ENCODE measurements around the gene OBSCN. TPM values are rescaled to one million over a fixed set of nuclear protein-coding genes. Genes with fewer than 3 reads are reported as not detected.
A peak's percentile ranks its signal among the peaks of the same experiment; 100 is the strongest.

Gene OBSCN
- total RNA-seq, 2 experiments from 2014 or later = 6.6 to 8.0 TPM

DNA sequence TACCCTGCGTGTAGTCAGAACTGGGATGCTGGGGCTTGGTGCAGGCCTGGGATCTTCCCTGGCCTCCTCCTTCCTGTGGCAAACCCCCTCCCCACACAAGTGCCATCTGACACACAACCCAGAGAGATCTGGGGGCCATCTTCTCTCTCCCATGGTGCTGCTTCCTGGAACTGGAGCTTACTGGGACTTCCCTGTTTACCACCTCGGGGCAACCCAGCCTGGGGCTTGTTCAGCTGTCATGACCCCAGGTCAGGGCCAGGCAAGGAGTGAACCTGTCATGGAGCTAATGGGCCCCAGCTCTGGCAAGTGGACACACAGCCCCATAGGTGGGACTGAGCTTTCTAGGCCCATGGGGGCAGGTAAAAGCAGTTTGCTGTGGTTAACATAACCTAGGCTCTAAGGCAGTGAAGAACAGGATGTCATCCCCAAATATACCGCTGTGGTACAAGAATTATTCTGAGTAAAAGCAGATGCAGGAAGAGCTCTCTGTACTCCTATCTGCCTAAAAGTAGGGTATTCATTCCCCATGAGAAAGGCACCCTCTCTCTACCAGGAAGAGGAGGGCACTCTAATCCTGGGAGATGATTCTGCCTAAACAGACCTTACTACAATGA, 196.4 kb downstream of the OBSCN start:
- ChIA-PET CTCF (interaction anchor here (0.5 to 1.9 kb wide), 5 partner anchors 27 to 273 kb away, joined by 3 to 7 read pairs (median 5); no protein-coding TSS in a partner anchor), POLR2A (interaction anchor here (0.7 to 5.6 kb wide), 8 partner anchors 14 to 264 kb away, joined by 3 to 90 read pairs (median 5); partner anchors contain the start of genes GUK1 and IBA57)
- peaks cover 70% of the 10 kb centered on the region for H3K4me1 Mint-ChIP-seq
- DNase-seq = no peak
- no peaks in the 10 kb centered on the region for H3K27me3 Mint-ChIP-seq
- H3K4me3 Mint-ChIP-seq = peak overlapping the region; percentile 85
- peak overlapping the region; percentile 90 for H3K27ac Mint-ChIP-seq
- H3K9me3 Mint-ChIP-seq = no peaks in the 10 kb centered on the region
- H3K36me3 Mint-ChIP-seq (ENCODE audit: low read depth) = peaks cover 61% of the 10 kb centered on the region

GRCh38 chr1:228405200-228405978, 197.5 kb downstream of the OBSCN start:
- DNase-seq = no peak
- ChIA-PET POLR2A (interaction anchor here (0.8 to 5.6 kb wide), 19 partner anchors 8 to 323 kb away, joined by 3 to 90 read pairs (median 5); partner anchors contain the start of genes ARF1, GUK1, IBA57 and RNF187), CTCF (interaction anchor here (1.0 to 1.9 kb wide), 8 partner anchors 8 to 275 kb away, joined by 3 to 8 read pairs (median 4); a partner anchor contains a TSS)
- no peaks in the 10 kb centered on the region for H3K27me3 Mint-ChIP-seq
- H3K27ac Mint-ChIP-seq = peak overlapping the region; percentile 90
- H3K4me3 Mint-ChIP-seq = peak overlapping the region; percentile 85
- H3K36me3 Mint-ChIP-seq (ENCODE audit: low read depth) = peaks cover 54% of the 10 kb centered on the region
- H3K9me3 Mint-ChIP-seq = no peaks in the 10 kb centered on the region
- H3K4me1 Mint-ChIP-seq = peaks cover 64% of the 10 kb centered on the region

GRCh38 chr1:228405979-228406228, 198.1 kb downstream of the OBSCN start:
- DNase-seq = no peak
- Mint-ChIP-seq H3K27me3 (no peaks in the 10 kb centered on the region), H3K27ac (peak overlapping the region; percentile 90), H3K4me1 (peaks cover 61% of the 10 kb centered on the region), H3K4me3 (peak overlapping the region; percentile 85), H3K36me3 (ENCODE audit: low read depth) (peaks cover 50% of the 10 kb centered on the region), H3K9me3 (no peaks in the 10 kb centered on the region)
- POLR2A ChIA-PET = interaction anchor here (0.8 to 5.6 kb wide), 18 partner anchors 8 to 323 kb away, joined by 3 to 90 read pairs (median 5); partner anchors contain the start of genes ARF1, IBA57 and RNF187
- CTCF ChIA-PET = interaction anchor here (1.0 to 1.9 kb wide), 6 partner anchors 8 to 95 kb away, joined by 3 to 8 read pairs (median 4); a partner anchor contains a TSS

DNA sequence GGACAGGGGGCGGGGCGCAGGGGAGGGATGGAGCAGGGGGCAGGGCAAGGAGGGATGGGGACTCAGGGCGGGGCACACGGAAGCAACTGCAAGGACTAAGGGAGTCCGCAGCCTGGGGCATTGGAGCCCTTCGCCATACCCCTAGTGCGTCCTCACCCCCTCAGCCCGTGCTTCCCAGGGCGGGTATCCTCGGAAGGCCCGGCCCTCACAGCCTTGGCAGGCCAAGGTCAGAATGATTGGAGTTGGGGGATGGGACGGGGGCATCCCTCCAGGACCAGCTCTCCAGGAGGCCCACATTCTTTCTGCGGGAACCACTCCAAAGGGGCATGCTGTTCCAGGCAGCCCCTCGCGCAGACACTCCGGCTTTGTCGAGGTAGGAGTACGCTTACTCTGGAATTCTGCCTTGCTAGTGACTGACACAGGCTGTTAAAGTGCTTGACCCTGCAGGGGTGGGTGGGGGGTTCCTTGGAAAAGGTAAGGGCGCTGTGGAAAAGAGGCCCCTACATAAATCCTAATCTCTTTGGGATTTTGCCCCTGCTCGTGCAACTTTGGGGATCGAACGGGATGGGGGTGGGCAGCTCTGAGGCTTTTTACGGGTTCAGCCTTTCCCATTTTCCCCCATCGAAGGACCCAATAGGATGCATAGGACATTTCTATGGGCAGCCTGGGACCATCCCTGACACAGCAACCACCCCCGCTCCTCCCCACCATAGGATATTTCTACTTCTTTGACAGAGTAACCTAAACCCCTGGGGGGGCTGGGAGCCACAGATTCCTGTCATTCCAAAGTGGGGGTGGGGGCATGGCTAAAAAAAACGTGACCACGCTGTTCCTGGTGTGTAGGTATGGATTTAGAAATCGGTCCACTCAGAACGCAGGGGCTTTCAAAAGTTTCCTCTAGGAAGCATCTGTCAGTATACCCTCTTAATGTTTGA, 199.5 kb downstream of the OBSCN start:
- Mint-ChIP-seq H3K36me3 (ENCODE audit: low read depth) (peaks cover 35% of the 10 kb centered on the region), H3K9me3 (no peaks in the 10 kb centered on the region), H3K4me1 (peaks cover 51% of the 10 kb centered on the region), H3K4me3 (peak overlapping the region; percentile 85), H3K27ac (peak overlapping the region; percentile 52), H3K27me3 (no peaks in the 10 kb centered on the region)
- ChIA-PET CTCF (interaction anchor here (0.6 to 1.9 kb wide), 7 partner anchors 10 to 132 kb away, joined by 3 to 8 read pairs (median 5); a partner anchor contains a TSS), POLR2A (interaction anchor here (0.6 to 5.6 kb wide), 13 partner anchors 8 to 385 kb away, joined by 3 to 90 read pairs (median 5); partner anchors contain the start of genes IBA57 and RNF187)
- no peak for DNase-seq

DNA sequence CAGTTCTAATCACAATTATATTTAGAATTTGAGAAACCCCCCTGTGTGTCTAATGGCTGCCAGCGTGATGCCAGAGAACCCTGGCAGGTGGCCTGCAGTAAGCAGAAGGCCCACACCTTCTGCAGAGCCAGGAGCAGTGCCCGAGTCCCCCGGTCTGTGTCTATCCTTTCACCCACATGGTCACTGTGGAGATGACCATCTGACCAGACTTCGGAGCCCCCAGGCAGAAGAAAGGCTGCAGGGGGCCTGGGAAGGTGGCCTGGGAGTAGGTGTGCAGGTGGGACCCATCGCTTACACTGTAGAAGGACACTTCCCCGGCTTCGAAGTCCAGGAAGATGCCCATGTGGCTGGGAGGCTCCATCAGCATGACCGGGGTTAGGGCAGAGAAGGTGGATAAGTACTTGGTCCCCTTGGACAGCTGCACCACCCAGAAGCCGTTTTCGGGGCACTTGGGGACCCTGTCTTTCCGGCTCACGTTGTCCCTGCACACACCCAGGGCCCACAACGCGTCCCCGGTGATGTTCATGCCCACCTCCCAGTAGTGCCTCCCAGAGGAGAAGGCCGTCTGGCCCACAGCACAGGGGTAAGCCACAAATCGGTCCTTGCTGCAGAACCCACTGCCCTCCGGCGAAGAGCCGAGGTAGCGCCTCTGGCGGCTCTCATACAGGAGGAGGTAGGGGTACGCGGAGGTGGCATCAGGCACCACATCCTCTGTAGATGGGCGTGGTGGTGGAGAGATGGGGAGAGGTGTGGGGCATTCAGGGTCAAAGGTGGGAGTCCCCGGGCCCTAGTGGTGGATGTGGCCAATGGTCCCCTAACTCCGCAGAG, 200.4 kb downstream of the OBSCN start:
- no peaks in the 10 kb centered on the region for H3K27me3 Mint-ChIP-seq
- H3K4me1 Mint-ChIP-seq = peaks cover 42% of the 10 kb centered on the region
- CTCF ChIA-PET = no interaction called here
- peak overlapping the region; percentile 85 for H3K4me3 Mint-ChIP-seq
- peaks cover 26% of the 10 kb centered on the region for H3K36me3 Mint-ChIP-seq (ENCODE audit: low read depth)
- no peak for DNase-seq
- no peak overlapping the region for H3K27ac Mint-ChIP-seq
- H3K9me3 Mint-ChIP-seq = no peaks in the 10 kb centered on the region
- POLR2A ChIA-PET = no interaction called here

DNA sequence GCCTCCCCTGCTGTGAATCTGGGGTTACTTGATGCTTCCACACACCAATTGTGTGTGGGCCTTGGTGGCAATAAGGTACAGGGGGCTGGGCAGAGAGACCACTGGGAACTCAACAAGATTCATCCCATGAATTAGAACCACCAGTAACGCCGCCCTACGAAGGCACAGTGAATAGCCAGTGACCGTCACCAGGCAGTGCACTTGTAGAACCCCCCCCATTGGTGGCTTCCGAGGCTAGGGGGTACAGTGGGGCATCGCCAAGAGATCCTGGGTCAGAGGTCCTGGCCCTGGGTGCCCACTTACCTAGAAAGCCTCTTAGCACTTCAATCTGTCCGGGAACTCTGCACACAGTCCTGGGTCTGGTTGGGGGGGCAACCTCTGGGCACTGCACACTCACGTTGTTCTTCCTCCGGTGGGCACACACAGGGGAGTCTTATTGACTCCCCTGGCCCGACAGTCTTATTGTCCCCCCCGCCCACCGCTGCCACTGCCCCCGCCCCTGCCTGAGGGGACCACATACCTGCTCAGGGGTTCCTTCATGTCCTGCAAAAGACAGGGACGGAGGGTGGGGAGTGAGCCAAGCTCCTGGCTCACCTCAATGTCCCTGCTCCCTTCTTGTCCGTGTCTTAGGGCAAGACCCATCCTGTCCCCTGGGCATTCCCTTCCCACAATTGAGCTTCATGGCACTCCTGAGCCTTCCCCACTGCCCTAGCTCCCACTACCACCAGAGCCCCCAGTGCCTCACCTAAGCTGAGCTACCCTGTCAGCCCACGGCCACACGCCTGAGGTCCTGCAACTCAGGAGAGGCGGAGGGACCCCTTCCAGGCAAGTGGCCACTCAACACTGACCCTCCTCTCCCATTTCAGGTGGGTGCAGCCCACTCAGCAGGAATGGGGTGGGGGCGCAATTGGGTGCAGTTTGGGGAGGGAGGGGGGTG, 201.3 kb downstream of the OBSCN start:
- Mint-ChIP-seq H3K9me3 (no peaks in the 10 kb centered on the region), H3K4me3 (peak overlapping the region; percentile 85), H3K36me3 (ENCODE audit: low read depth) (peaks cover 17% of the 10 kb centered on the region), H3K27me3 (no peaks in the 10 kb centered on the region), H3K27ac (no peak overlapping the region), H3K4me1 (peaks cover 36% of the 10 kb centered on the region)
- DNase-seq = no peak
- POLR2A ChIA-PET = no interaction called here
- CTCF ChIA-PET = no interaction called here

GRCh38 chr1:228410015-228410414, 202.2 kb downstream of the OBSCN start:
- Mint-ChIP-seq H3K27me3 (no peaks in the 10 kb centered on the region), H3K4me1 (peaks cover 27% of the 10 kb centered on the region), H3K4me3 (no peak overlapping the region), H3K36me3 (ENCODE audit: low read depth) (peaks cover 10% of the 10 kb centered on the region), H3K9me3 (no peaks in the 10 kb centered on the region), H3K27ac (no peak overlapping the region)
- CTCF ChIA-PET = no interaction called here
- POLR2A ChIA-PET = no interaction called here
- no peak for DNase-seq

DNA sequence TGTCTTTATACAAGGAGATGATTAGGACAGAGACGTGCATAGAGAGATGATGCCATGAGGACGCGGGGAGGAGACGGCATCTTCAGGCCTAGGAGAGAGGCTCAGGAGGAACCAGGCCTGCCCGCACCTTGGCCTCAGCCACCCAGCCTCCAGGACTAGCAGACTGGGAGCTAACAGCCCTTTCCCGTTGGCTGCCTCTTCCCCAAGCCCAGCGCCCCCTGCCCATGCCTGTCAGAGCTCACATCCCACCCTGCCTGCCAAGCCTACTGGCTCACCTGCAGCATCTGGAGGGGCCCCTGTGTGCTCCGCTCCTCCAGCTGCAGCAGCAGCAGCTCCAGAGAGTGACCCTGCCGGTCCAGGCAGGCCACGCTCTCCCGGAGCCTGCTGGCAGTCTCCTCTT, 202.8 kb downstream of the OBSCN start:
- CTCF ChIA-PET = no interaction called here
- no peak for DNase-seq
- POLR2A ChIA-PET = no interaction called here

DNA sequence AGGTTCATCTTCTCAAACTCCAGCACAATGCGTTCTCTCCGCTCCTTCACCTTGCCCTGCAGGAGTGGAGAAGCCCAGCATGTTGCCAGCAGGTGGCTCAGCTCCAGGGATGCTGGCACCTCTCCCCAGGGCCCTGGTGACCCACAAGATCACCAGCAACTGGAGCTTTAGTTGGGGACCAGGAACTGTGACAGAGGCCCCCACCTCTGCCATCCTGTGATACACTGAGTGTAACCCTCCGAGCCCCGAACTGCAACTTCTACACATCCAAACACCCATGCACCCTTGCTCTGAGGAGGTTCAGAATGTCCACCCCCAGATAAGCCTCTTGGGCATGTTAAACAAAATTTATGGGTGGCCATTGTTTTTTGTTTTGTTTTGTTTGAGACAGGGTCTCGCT, 203.3 kb downstream of the OBSCN start:
- Mint-ChIP-seq H3K36me3 (ENCODE audit: low read depth) (peaks cover 9% of the 10 kb centered on the region), H3K4me3 (no peak overlapping the region), H3K27ac (no peak overlapping the region), H3K4me1 (peaks cover 33% of the 10 kb centered on the region), H3K9me3 (no peaks in the 10 kb centered on the region), H3K27me3 (peaks cover 10% of the 10 kb centered on the region)
- ChIA-PET CTCF (no interaction called here), POLR2A (interaction anchor here (1.8 kb wide), 1 partner anchor 46 kb away, joined by 9 read pairs; a partner anchor contains a TSS)
- no peak for DNase-seq

More for the DNA sequence above, 202.8 kb downstream of the OBSCN start:
- Mint-ChIP-seq H3K4me3 (no peak overlapping the region), H3K27me3 (peaks cover 6% of the 10 kb centered on the region), H3K9me3 (no peaks in the 10 kb centered on the region), H3K27ac (no peak overlapping the region), H3K36me3 (ENCODE audit: low read depth) (peaks cover 10% of the 10 kb centered on the region), H3K4me1 (peaks cover 30% of the 10 kb centered on the region)

DNA sequence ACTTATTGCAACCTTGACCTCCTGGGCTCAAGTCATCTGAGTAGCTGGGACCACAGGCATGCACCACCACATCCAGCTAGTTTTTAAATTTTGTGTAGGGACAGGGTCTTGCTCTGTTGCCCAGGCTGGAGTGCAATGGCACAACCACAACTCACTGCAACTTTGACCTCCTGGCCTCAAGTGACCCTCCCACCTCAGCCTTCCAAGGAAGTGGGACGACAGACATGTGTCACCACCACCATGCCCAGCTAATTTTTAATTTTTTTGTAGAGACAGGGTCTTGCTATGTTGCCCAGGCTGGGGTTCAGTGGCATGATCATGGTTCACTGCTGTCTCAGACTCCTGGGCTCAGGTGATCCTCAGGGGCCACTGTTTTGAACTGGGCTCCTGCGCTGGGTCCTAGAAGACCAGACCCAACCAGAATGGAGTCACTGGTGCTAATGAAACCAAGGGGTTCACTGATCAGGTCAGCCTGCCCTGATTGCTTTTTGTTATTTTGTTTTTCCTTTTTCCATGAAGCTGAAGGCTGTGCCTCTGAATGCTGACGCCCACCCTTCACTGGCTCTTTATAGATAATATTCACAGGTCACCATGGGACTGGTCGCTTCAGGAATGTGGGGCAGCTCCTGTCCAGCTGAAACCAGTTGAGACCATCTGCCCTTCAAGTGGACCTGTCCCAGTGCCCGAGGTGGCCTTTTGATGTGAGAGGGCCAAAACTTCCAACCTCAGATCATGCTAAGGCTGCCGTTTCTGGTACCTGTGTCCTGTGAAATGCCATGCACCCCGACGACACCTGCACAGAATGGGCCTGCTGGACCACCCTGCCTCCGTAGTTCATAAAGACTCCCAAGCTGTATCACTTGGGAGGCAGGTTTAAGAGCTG, 203.9 kb downstream of the OBSCN start:
- H3K4me1 Mint-ChIP-seq = peaks cover 37% of the 10 kb centered on the region
- no peaks in the 10 kb centered on the region for H3K9me3 Mint-ChIP-seq
- no peak for DNase-seq
- no peak overlapping the region for H3K27ac Mint-ChIP-seq
- H3K4me3 Mint-ChIP-seq = no peak overlapping the region
- POLR2A ChIA-PET = interaction anchor here (1.1 to 1.8 kb wide), 2 partner anchors 46 to 54 kb away, joined by 3 to 9 read pairs; a partner anchor contains a TSS
- peaks cover 12% of the 10 kb centered on the region for H3K27me3 Mint-ChIP-seq
- CTCF ChIA-PET = interaction anchor here (0.7 kb wide), 1 partner anchor 47 kb away, joined by 3 read pairs; no protein-coding TSS in a partner anchor
- peaks cover 9% of the 10 kb centered on the region for H3K36me3 Mint-ChIP-seq (ENCODE audit: low read depth)

Data from activated CD4-positive, alpha-beta memory T cell treated with anti-CD3 and anti-CD28 coated beads, Interleukin-2, amount 10 ng/mL, durations not matched to agents 7 days and 5 days (primary cell).